Epithelial cell of esophagus (primary cell): ENCODE results near the gene DSCAML1.

Experiments
- DNase-seq: peaks from one replicate; pipeline ENCODE4 v3.0.0; 2010; ENCODE audit warnings: low read depth
- H3K4me3 ChIP-seq: 2 replicates; pipeline ENCODE4 v1.5.1; 2011; ENCODE audit warnings: mild to moderate bottlenecking, low read length, control low read depth
- CTCF ChIP-seq: IDR thresholded peaks from 2 replicates; pipeline ENCODE4 v1.5.1; 2011; ENCODE audit warnings: low read depth, mild to moderate bottlenecking, low read length, control low read depth, inconsistent platforms; ENCODE audit not compliant: insufficient read depth; ENCODE audit errors: missing control alignments

Gene DSCAML1, protein sequence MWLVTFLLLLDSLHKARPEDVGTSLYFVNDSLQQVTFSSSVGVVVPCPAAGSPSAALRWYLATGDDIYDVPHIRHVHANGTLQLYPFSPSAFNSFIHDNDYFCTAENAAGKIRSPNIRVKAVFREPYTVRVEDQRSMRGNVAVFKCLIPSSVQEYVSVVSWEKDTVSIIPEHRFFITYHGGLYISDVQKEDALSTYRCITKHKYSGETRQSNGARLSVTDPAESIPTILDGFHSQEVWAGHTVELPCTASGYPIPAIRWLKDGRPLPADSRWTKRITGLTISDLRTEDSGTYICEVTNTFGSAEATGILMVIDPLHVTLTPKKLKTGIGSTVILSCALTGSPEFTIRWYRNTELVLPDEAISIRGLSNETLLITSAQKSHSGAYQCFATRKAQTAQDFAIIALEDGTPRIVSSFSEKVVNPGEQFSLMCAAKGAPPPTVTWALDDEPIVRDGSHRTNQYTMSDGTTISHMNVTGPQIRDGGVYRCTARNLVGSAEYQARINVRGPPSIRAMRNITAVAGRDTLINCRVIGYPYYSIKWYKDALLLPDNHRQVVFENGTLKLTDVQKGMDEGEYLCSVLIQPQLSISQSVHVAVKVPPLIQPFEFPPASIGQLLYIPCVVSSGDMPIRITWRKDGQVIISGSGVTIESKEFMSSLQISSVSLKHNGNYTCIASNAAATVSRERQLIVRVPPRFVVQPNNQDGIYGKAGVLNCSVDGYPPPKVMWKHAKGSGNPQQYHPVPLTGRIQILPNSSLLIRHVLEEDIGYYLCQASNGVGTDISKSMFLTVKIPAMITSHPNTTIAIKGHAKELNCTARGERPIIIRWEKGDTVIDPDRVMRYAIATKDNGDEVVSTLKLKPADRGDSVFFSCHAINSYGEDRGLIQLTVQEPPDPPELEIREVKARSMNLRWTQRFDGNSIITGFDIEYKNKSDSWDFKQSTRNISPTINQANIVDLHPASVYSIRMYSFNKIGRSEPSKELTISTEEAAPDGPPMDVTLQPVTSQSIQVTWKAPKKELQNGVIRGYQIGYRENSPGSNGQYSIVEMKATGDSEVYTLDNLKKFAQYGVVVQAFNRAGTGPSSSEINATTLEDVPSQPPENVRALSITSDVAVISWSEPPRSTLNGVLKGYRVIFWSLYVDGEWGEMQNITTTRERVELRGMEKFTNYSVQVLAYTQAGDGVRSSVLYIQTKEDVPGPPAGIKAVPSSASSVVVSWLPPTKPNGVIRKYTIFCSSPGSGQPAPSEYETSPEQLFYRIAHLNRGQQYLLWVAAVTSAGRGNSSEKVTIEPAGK (N-terminal part only)

GRCh38 chr11:117796872-117797529, at the start of gene DSCAML1:
TSS of gene DSCAML1 (minus strand) at chr11:117797216. CDS start at chr11:117797079, 137 bp downstream.
- peak; percentile 18 for DNase-seq

GRCh38 chr11:117843666-117844484, 46.9 kb upstream of the DSCAML1 start:
- no peak overlapping the region for H3K4me3 ChIP-seq
- peak; percentile 100 for TF ChIP-seq CTCF
- peak; percentile 73 for DNase-seq

More at GRCh38 chr11:117796872-117797529, at the start of gene DSCAML1:
- TF ChIP-seq CTCF = no peak
- H3K4me3 ChIP-seq = no peak within 1 kb of the TSS

DNA sequence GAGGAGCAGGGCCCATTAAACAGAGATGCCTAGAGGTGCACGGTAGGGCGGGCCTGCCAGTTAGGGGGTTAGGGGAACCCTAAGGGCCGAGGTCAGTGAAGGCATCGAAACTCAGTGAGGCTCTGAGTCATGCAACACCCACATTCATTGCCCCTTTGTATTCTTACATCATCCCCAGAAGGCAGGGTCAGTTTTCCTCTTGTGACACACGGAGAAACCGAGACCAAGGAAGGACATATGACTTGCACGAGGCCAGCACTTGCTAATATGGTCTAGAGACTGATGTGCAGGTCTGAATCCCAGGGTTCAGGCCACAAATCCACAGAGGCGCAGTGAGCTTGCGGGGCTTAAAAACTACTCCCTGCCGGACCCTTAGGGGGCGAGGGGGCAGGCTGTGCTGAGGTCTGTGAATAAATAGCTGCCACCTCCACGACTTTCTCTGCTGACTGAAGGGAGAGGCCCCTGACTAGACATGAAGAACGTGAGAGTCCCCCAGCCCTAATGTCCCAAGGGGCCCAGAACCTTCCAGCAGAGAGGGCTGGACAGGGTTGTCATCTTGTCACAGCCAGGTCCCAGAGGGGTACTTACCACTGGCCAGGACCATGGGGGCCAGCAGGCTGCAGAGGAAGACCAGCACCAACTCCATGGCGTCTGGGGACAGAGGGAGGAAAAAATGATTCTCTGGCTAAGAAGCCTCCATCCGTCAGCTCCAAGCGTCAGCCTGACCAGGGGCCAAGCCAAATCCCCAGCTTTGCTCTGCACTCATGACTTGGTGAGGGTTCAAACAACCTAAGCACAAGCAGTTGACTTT, 45.3 kb upstream of the DSCAML1 start:
- TF ChIP-seq CTCF = no peak
- DNase-seq = peak; percentile 11
- H3K4me3 ChIP-seq = no peak overlapping the region

DNA sequence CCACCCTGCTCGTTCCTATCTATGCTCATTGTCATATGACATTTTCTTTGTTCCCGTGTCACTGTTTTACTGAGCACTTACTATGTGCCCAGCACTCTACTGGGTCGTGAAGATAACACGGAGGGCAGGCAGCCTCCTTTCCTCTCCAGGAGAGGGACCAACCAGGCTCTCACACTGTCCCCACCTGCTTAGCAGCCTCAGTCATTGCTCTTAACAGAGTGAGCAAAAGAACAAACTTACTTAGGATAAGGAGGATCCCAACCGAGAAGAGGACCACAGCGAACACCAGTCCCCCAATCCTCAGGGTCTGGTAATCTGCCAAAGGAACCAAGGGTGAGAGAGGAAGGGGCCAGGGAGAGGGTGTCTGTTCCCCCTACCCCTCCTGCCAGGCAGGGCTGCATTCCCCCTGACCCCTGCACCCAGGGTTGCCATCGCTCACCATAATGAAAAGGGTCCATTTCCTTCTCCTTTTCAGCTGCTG, 44.6 kb upstream of the DSCAML1 start:
- H3K4me3 ChIP-seq = no peak overlapping the region
- DNase-seq = no peak
- TF ChIP-seq CTCF = no peak

DNA sequence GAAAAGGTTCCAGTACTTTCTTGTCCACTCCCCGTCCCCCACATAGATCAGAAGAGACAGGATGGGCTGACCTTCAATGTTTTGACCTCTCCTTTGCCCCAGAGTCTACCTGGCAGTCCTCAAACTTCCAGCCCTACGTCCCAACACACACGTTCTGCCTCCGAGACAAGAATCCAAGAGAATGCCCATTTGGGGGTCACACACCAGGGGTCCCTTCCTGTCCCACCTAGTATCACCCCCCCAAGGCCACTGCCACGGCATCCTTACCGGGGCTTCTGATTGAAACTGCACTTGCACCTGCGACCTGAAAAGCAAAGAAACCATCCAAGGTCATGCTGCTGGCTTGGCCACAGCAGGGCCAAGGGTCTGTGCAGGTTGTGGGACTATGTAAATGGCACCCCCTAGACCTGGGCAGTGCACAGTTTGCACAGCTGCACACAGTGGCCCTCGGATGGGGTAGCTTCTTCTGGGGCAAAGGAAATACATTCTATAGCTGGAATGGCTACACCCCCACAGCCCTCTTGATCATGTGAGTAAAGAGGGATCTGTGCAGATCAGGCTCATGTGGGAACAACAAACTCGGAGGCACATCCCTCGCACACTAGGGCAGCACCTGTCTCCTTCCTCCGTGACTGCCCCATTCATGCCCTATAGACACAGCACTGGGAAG, 44.0 kb upstream of the DSCAML1 start:
- DNase-seq = no peak
- no peak overlapping the region for H3K4me3 ChIP-seq
- no peak for TF ChIP-seq CTCF
